GM21447 (cell line): ENCODE results near the gene WNT16.

Experiments
- ATAC-seq: cut with Tn5 transposase; IDR thresholded peaks from one replicate; pipeline ENCODE4 v1.9.1; 2021; ENCODE audit not compliant: unreplicated experiment

WNT16 gene

DNA sequence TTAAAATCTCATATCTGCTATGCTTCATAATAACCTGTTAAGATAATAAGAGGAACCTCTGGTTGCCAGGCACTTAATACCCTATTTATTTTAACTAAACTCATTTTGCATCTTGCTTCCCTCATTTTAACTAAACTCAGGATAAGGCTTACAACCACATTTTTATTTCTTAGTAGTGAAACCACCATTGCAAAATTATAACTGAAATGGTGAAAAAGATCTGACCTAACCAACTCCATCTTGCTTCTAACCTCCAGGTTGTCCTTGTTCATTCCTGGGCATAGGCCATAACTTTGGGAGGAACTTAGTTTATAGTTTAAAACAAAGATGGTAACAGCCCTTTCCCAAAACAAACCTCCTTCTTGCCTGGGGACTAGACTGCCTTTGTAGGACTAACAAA lies 61.3 kb downstream of the WNT16 start:
- ATAC-seq = no peak

- ATAC-seq = no peak
Observed at GRCh38 chr7:121390617-121391016, 61.8 kb downstream of the WNT16 start.
